GM18907 (cell line): ENCODE measurements around the gene FEM1A.
"Not testable (repeated sequence)": the region's sequence is repeated elsewhere in the genome, so short reads cannot be mapped to it uniquely, and the experiment has no call there.

Source experiments
- ATAC-seq: cut with Tn5 transposase; IDR thresholded peaks from one replicate; pipeline ENCODE4 v1.9.1; 2021; ENCODE audit warnings: mild to moderate bottlenecking, moderate library complexity; ENCODE audit not compliant: unreplicated experiment

Gene FEM1A, protein sequence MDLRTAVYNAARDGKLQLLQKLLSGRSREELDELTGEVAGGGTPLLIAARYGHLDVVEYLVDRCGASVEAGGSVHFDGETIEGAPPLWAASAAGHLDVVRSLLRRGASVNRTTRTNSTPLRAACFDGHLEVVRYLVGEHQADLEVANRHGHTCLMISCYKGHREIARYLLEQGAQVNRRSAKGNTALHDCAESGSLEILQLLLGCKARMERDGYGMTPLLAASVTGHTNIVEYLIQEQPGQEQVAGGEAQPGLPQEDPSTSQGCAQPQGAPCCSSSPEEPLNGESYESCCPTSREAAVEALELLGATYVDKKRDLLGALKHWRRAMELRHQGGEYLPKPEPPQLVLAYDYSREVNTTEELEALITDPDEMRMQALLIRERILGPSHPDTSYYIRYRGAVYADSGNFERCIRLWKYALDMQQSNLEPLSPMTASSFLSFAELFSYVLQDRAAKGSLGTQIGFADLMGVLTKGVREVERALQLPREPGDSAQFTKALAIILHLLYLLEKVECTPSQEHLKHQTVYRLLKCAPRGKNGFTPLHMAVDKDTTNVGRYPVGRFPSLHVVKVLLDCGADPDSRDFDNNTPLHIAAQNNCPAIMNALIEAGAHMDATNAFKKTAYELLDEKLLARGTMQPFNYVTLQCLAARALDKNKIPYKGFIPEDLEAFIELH

DNA sequence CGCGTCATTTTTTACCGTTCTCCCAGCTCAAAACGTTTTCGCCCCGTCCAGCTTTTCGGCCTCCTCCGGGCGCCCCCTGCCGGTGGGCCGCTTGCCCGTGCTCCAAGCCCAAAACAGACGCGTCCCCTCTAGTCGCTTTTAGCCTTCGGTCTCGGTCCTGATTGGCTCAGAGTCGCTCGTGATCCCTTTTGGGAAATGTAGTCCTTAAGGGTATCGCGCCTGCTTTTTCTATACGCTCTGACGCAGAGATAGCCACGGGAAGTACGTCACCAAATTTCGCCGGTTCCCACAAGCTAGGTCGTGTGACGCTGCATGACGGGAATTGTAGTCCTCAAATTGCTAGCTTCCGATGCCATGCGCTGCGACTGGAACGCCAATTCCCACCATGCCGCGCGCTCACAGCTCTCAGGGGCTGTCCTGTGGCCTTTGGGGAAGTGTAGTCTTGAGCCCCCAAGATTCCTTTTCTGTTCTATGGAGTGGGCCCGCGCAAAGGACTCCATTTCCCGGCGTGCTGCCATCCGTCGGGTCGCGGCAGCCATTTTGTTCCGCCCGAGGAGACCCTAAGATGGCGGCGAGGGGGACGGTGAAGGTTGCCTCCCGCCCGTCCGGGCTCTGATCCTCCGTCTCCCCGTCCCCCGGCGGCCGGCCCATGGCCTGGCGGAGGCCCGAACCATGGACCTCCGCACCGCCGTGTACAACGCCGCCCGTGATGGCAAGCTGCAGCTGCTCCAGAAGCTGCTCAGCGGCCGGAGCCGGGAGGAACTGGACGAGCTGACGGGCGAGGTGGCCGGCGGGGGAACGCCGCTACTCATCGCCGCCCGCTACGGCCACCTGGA, at the start of gene FEM1A:
FEM1A (plus strand) TSS at position 552 of the 836 bp plus-strand sequence; CDS start at position 673, 121 bp downstream.
- ATAC-seq = peak; percentile 93

DNA sequence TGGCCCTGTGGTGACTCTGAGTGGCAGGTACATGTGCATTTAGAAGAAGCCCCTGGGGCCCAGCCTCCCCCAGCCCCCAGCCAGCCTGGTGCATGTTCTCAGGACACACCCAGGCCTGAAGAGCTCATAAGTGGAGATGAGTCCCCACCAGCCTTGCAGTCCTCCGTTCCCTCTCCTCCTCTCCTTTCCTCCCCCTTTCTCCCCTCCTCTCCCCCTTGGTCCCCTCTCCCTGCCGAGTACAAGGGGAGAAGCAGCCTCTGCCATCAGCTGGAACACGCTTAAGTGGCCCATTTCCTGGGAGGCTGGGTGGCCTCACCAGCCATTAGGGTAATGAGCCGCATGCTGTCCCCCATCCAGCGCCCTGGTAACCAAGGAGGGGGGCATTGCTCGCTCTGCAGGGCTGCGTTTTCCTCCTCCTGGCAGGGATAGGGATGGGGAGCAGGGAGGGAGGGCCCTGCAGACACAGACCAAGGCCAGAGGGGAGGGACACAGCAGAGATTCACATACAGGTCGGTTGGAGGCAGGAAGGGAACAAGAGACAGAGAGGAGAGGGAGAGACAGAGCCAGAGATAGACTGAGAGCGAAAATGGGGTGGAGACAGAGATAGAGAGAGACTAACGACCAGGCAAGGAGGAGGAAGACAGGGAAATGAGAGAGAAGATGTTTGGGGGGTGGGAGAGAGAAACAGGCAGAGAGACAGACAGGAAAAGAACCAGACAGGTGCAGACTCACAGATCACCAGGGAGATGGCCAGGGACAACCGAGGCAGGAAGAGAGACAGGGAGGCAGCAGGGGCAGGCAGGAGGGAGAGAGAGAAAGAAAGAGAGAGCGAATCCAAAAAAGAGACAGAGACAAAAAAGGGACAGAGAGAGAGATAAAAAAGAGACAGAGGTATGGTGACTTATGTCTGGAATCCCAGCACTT, 48.5 kb upstream of the FEM1A start:
- no peak for ATAC-seq

DNA sequence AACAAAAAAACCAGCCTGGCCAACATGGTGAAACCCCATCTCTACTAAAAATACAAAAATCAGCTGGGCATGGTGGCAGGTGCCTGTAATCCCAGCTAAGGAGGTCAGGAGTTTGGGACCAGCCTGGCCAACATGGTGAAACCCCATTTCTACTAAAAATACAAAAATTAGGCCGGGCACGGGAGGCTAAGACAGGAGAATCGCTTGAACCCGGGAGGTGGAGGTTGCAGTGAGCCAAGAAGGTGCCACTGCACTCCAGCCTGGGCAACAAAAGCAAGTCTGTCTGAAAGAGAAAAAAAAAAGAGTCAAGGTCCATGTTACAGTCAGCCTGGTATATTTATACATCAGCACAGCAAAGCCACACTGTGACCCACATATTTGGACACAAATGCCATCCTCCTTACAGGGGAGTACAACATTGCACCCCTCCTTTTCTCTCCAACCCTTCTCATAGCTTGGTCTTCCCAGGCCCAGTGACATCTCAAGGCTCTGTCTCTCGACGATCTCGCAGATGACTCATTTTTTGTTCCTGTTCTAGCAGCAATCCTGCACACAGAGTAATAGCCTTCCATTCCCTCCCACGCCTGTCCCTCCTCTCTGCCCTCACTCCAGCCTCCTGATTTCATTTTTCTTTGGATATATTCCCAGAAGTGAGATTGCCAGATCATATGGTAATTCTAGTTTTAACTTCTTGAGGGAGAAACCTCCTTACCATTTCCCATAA, 46.9 kb upstream of the FEM1A start:
- ATAC-seq = no peak

DNA sequence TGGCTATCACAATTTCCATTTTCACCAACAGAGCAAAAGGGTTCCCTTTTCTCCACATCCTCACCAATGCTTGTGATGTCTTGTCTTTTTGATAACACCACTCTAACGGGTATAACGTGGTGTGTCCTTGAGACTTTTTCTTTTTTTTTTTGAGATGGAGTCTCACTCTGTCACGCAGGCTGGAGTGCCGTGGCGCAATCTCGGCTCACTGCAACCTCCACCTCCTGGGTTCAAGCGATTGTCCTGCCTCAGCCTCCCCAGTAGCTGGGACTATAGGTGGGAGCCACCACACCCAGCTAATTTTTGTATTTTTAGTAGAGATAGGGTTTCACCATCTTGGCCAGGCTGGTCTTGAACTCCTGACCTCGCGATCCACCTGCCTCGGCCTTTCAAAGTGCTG, 46.4 kb upstream of the FEM1A start:
- not testable (repeated sequence) for ATAC-seq

DNA sequence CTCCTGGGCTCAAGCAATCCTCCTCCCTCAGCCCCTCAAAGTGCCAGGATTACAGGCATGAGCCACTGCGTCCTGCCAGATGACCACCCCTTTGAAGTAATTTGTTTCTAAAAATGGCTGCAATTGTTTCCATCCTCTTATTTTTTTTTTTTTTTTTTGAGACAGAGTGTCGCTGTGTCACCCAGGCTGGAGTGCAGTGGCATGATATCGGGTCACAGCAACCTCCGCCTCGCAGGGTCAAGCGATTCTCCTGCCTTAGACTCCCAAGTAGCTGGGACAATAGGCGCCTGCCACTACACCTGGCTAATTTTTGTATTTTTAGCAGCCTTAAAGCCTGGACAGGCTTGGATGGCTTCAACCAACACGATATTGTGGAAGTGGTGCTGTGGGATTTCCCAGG, 45.5 kb upstream of the FEM1A start:
- ATAC-seq = no peak

DNA sequence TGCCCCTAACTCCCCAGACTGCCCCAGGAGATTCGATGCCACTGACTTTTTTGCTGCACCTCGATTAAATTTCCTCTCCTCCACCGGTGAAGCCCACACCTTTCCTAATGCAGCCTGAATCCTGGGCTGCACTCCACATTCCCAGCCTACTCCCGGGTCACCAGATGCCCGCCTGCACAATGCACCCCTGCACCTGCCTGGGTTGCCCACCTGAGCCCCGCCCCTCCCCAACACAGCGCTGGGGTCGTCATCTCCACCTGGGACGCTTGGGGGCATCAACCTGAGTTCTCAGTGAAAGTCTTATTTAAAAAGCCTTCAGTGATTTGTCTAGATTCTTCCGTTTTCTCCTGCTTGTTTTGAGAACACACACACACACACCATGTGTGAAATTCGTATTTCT, 43.3 kb upstream of the FEM1A start:
- no peak for ATAC-seq

DNA sequence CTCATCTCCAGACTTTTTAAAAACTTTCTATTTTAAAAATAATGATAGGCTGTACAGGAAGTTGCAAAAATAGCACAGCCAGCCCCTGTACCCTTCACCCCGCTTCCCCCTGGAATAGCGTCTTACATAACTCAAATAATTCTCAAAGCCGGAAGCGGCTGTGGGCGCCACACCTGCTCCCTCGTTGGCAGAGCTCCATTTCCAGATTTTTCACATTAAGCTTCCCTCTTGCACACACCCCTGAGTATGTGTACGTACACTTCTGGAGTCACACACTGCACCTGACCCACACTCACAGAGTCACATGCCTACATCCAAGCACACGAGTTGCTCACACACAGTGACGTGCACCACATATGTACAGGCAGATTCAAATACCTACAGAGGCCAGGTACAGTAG, 42.9 kb upstream of the FEM1A start:
- no peak for ATAC-seq

DNA sequence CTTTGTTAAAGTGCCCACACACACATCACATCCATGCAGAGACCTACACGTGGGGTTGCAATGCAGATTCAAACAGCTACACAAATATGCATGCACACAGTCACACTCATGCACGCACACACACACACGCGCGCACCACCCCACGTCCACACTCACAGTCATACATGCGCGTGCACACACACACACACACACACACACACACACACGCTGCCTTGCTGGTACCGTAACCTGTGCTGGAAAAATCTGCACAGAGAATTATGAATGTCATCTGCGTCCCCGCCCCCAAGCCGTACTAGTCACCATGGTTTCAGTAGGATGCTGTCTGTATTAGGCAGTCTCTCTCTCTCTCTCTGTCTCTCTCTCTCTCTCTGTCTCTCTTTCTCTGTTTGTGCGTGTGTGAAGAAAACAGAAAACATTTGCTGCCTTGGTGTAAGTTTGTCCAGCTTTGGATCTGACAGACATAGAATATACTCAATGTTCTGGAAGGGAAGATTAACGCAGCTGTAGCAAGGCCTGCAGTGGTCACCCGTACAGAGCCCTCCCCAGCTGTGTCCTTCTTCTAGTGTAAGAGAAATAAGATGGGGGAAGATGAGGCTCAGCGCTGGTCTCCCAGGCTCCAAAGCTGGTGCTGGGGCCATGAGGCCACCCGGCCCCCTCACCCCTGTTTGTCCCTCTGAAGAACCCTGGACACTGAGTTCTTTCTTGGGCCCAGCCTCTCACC, 41.5 kb upstream of the FEM1A start:
- no peak for ATAC-seq

DNA sequence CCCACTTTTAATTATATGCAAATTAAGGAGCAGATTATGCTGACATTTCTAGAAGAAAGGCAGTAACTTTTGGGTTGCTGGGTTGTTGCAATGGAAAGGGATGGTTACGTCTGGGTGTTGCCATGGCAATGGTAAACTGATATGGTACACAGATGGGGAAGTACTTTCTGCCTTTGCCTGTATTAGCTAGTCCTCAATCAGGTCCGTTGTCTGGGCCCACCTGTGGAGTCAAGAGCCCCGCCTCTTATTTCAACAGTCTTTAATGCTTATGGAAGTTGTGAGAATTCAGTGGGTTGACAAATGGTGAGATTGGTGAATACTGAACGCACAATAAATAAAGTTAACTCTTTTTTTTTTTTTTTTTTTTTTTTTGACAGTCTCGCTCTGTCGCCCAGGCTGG, 37.3 kb upstream of the FEM1A start:
- no peak for ATAC-seq

DNA sequence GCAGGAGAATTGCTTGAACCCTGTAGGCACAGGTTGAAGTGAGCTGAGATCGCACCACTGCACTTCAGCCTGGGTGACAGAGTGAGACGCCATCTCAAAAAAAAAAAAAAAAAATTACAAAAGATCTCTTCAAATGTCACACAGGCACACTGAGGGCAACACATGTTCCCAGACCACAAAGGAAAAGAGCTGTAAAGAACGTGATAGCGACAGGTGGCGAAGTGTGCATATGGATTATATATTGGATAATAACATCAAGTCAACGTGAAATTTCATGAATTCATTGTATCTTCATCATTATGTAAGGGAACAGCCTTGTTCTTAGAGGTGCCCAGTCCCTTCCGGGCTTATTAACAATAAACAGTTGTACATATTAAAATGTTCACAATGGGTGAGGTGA, 36.1 kb upstream of the FEM1A start:
- no peak for ATAC-seq

DNA sequence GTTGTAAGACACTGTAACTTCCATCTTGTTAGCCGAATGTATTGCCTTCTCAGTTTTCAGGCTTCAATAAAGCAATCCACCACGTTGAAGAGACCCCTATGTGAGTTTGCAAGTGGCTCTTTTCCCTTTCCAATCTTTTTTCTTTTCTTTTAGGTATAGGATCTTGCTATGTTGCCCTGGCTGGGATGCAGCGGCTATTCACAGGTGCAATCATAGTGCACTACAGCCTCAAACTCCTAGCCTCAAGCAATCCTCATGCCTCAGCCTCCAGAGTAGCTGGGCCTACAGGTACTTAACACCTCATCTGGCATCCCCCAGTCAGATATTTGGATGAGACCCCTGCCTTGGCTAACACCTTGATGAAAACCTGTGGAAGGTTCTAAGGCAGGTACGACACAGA, 33.5 kb upstream of the FEM1A start:
- no peak for ATAC-seq

DNA sequence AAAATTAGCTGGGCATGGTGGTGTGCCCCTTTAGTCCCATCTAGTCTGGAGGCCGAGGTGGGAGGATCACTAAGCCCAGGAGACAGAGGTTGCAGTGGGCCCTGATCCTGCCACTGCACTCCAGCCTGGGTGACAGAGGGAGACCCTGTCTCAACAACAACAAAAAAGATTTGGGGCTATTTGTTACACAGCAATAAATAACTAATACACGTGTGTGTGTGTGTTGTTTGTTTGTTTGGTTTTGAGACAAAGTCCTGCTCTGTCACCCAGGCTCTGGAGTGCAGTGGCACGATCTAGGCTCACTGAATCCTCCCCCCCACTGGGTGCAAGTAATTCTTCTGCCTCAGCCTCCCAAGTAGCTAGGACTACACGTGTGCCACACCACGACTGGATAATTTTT, 32.9 kb upstream of the FEM1A start:
- ATAC-seq = no peak

DNA sequence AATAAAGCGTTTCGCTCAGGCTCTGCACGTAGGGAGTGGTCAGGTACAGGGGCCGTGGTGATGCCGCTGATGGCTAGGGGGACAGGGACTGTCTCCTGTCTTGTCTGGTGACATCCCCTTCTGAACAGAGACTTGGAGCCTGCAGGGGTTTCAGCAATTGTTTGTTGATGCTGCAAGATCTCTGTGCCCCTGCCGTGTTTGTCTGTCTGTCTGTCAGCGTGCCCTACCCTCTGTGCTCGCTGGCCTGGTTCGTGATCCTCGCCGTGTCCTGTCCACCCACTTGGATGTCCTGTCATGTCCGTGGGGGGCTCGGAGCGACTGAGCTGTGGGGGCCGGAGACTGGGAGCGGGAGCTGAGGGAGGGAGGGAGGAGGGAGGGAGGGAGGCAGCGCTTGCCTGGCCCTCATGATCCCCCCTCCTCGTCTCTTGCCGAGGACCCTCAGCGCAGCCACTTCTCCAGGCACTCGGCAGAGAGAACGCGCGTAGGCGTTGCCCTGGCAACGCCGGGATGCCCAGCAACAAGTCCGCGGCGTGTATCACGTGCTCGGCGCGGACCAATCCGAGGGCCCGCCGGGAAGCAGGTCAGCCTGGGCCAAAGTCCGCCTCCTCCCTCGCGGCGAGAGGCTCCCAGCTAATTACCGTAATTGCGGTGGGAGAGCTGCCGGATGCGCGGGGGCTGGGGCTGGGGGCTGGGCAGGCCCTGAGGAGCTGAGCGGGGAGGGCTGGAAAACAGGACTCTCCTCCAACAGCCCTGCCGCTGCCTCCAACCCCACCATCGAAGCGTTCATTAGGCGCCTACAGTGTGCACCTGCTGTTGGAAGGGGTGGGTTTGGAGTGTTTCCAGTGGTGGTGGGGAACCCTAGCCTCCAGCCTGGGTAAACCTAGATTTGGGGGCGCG, 31.9 kb upstream of the FEM1A start:
- peak; percentile 67 for ATAC-seq

DNA sequence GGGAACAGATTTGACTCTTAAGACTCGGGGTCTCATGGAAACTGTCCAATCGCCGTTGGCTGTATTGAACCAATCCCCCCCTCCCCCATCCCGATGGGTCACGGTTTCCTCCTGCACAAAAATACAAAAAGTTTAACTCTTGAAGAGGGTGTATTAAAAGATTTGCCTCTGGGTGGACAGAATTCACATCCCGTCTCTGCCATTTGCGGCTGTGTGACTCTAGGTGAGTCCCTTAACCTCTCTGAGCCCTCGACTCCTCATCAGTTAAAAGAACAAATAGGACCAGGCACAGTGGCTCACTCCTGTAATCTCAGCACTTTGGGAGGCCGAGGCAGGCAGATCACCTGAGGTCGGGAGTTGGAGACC, 31.3 kb upstream of the FEM1A start:
- no peak for ATAC-seq

DNA sequence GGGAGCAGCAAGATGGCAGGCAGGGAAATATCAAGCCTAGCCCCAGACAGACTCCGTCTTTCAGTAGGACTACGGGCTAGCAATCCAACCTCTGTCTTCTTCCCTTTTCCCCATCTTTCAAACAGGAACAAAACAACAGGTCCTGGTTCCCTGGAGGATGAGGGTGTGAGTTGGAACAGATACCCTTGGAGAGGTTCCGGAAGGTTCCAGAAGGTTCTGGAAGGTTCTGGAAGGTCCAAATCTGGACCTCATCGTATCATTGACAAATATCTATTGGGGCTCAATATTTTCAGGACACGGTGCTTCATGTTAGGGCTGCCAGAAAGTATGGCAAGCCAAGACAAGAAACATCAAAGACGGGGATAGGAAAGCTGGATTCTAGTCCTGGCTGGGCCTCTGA, 28.5 kb upstream of the FEM1A start:
- no peak for ATAC-seq

DNA sequence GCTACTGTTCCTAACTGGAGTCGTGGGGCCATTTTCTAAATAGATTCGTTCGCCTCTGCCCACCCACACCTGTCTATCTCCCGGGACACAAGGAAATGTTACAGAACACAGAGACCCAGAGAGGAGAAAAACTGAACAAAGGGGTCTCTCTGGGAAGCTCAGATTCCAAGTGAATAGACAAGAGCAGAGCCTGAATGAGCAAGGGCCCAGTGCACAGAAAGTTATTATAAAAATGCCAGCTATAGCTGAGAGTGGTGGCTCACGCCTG, 27.2 kb upstream of the FEM1A start:
- ATAC-seq = no peak

DNA sequence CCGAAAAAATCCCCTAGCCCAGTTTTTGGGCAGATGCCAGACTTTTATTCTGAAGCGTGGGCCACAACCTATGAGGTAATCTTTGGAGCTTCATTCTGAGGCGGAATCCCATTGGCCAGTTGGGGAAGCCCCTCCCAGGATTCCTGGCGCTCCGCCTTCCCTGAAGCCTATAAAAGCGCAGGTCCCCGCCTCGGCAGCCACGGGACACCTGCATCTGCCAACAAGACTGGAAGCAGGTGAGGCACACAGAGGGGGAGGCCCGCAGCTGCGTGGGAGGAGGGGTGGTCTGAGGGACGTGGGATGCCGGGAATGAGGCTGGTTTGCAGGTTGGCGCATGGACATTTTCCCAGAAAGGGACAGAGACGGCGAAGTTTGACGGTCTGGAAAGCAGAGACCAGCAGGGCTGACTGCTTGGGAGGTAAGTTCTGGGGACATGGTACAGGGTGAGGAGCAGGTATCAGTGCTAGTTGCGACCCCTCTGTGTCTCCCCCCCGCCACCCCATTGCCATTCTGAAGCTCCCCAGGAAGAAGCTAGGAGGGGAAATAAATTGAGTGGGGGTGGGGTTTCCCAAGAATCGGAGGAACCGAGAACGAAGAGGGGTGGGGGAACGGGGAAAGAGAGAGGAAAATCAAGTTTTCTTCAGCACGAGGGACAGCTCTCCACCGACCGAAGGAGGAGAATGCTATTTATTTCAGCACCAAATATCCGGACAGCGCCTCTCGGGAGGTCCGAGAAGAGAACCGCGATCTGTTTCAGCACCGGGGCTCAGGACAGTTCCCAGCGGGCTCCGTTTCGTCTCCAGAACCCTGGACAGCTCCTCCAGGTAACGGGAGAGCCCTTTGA, 22.4 kb upstream of the FEM1A start:
- no peak for ATAC-seq

DNA sequence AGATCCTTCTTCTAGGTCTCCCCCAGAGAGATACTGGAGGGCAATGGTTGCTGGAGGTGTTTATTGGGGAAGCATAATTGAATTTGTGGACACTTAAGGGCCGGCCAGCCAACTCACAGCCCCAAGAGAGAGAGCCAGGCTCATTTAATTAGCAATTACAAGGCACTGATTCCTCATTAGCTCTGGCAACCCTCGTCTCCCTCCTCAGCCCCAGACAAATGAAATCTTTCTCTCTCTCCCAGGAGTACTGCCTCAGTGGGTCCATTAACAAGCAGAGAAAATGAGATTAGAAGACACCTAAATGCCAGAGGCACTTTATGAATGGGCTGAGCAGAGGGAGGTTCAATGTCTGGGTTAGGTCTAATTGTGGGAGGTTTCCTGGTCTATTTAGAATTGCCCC, 19.0 kb upstream of the FEM1A start:
- no peak for ATAC-seq
